GM18858 (cell line): ENCODE measurements around the gene DIAPH3.
A peak's percentile ranks its signal among the peaks of the same experiment; 100 is the strongest.

Experiments used
- ATAC-seq: cut with Tn5 transposase; IDR thresholded peaks from one replicate; pipeline ENCODE4 v1.9.1; 2021; ENCODE audit not compliant: unreplicated experiment

The DIAPH3 gene

DNA sequence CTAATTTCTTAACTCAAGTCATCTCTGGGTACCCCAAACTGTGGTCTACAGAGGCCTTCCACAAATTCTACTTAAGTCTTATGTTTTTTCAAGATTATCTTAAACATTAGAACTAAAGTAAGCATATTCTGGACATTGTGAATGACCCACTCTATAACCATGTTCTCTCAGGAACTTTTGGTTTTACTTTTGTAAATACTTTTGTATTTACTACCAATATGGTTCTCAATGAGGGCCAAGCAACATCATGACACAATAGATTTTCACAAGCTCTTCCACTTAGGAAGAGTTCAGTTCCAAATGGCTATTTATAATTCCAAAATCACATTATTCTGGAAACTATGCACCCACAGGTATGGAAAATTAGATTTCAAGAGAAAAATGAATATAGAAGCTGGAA lies 10.8 kb downstream of the DIAPH3 start:
- ATAC-seq: no peak

DNA sequence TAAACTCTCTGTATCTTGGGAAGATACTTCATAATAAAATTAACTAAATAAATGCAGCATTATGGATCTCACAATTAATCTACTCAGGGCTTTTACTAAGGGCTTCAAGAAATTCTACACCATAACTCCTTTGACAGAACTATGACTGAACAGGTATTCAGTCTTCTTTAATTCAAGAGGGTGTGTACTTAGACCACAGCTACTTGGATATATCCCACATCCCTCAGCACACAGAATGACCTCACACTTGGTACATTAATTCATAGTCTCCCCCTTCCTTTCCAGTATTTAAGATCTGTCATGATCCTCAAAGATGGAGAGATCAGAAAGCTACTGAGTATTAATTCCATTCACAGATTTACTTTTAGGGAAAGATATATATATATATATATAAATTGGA lies 11.6 kb downstream of the DIAPH3 start:
- no peak for ATAC-seq

DNA sequence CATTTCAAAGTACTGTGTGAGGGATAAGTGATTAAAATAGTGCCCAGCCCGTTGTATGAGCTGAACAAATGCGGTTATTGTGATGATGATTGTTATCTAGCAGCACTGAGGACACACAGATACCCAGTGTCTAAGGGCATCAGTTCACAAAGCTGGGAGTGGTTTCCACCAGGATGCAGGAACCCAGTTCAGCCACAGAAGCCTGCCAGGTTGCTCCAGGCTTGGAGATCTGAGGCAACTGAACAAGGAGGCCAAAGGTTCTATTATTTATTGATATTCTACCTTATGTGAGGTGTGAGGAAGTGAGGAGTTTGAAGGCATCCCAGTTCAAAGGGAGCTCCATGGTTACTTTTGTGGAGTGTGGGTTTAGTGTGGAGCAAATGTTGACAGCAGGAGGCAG lies 13.2 kb downstream of the DIAPH3 start:
- no peak for ATAC-seq

DNA sequence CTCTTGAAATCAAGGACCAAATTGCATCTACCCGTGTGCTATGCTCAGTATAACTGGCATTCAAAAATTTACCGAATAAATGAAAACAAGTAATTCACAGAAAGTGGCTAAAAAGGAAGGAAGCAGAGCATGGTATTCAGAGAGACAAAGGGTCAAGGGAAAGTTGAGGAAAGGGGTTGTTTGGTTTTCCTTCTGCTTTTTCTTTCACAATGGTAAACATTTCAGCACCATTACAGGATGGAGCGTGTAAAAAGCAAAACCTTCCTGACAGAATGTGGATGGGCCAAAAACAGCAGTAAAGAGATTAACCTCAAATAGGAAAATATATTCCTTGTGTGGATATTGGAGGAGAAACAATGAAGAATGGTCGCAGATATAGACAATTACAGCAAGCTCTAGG lies 14.8 kb downstream of the DIAPH3 start:
- peak; percentile 47 for ATAC-seq

DNA sequence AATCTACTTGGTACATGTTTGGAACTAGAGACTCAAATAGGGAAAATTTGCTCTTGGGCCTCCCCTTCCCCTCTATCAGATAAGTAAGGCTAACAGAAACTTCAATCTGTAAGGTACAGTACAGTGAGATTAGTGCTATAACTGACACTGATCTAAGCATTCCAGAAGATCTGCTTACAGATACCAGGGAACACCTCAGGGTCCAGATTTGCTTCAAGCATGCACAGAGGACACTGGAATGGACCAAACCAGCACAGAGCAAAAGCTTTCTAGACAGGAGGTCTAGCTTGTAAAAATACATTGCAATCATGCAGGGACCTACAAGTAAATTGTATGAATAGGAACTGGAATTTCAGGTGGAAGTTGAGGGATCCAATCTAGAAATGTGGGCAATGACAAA lies 16.4 kb downstream of the DIAPH3 start:
- ATAC-seq: no peak

DNA sequence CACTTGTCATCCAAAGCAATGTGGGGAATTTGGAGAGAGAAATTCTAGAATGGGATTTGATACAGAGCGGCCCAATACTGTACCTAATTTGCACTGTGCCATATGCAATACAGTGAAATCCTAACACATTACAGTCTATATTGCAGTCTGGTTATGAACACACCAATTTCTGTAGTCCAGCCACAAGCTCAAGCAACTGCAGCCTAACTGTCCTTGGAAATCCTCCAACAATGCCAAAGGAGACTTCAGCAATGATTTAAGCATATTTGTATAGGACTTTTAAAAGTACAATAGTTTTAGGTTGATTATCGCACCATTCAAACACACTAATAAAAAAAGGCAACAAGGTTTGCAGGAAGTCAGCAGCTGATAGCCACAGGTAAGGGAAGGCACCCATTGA lies 17.3 kb downstream of the DIAPH3 start:
- no peak for ATAC-seq

DNA sequence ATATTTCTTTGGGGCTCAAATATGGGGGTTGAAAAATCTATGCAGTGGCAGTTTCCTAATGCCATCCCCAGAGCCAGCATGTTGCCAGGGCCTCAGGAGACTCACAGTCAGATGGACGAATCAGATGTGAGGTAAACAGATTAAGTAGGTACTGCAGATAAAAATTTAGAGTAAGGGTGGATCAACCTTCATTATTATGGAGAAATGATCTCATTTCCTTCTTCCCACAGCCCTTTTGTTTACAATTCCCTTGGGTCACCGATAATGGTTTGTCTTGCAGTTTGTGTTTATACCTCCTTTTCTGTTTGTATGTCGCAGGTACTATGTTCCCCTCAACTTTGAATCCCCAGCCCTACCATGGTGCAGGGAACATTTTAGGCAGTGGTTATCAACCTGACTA lies 20.0 kb downstream of the DIAPH3 start:
- ATAC-seq: no peak

DNA sequence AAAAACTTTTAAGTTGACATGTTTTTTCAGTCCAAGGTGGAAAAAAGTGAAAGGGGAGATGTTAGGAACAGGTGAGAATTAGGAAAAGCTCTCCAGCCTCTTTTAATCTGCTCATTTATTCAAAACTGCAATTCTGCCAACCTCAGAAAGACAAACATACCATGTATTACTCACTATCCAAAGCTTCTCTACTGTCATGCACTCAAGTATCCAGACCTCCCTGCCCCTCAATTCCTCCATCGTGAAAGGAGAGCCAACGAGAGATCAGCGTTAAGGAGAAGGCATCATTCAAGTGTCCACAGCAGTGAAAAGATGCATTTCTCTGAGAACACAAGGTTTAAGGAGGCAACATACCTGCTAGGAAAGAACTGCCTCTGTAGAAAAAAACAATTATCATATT lies 24.5 kb downstream of the DIAPH3 start:
- ATAC-seq: no peak

DNA sequence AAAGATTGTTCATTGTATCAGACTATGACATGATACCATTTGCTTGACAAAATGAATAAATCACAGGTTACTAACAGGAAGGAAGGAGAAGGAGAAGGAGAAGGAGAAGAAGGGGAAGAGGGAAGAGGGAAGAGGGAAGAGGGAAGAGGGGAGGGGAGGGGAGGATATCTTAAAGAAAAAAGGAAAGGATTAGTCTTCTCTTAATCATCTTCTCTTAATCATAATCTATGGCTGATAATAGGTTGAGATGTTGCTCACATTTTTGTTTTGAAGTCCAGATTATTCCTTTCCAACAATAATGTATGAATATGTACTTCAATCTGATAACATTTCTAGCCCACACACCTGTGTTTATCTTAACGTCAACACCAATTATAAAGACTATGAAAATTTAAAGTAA lies 25.1 kb downstream of the DIAPH3 start:
- no peak for ATAC-seq

DNA sequence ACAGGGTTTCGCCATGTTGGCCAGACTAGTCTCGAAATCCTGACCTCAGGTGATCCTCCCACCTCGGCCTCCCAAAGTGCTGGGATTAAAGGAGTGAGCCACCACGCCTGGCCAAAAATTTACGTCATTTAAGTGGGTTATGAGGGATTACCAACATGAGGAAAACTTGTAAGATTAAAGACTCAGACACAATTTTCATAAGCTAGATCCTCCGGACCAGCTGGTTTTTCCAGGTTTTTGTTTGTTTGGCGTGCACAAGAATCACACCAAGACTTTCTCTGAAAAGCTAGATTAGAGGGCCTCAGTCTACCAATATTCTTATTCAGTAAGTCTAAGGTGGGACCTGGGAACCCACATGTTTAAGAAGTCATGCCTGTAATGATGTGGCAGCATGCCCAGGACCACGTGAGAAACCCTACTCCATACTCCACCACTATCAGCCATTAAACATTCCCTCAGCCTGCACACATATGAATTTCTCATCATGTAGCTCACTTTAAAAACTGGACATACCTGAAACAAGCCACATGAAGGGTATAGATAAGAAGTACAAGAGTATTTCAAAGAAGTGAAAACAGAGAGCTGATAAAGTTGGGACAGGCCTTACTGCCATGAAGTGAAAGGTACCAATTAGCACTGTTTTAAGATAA lies 25.7 kb downstream of the DIAPH3 start:
- ATAC-seq: no peak

DNA sequence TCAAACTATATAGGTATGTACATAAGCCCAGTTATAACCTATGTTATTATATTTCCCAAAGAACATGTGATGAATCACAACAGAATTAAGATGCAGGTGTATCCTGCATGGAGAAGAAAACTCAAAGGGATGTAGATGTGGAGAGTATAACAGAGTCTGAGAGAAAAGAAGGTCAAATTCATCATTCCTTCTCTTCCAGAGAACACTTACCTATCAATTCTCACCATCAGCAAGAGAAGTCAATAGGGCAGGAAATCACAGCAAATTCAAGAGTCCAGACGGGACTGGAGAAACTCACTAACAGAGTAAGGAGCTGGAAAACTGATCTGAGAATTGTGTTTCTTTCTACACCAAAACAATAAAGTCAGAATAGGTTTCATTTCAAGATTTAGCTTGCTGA lies 28.4 kb downstream of the DIAPH3 start:
- ATAC-seq: no peak

DNA sequence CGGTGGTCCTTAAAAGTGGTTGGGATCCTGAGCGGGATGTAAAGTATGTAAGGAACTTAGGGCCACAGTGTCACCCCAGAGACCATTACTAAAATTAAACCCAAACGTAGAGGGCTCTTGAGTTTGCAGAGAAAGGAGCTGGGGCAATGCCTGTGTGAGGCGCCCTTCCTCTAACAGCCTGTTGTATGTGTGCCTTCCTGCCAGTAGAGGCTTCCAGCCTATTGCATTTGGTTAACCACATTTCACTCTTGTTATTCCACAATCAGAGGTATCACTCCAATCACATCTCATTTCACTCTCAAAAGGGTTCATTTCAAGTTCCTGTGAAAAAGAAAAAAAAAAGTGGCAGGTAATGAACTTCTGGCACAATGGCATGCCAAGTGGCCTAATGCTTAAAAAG lies 29.4 kb downstream of the DIAPH3 start:
- peak; percentile 55 for ATAC-seq

DNA sequence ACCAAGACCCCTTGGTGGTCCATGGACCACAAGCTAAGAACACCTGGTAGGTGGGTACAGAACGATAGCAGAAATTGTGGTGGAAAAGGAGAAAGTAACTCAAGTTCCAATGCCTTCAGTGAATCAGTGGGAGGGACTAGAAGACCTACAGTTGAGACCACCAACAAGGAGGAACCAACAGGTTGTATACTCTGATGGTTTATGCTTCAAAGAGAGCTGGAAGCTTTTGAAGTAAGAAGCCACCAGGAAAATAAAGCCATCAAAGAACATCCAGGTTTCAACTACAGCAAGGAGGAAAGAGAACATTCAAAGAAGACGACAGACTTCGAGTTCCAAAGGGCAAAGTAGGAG lies 42.4 kb downstream of the DIAPH3 start:
- no peak for ATAC-seq

DNA sequence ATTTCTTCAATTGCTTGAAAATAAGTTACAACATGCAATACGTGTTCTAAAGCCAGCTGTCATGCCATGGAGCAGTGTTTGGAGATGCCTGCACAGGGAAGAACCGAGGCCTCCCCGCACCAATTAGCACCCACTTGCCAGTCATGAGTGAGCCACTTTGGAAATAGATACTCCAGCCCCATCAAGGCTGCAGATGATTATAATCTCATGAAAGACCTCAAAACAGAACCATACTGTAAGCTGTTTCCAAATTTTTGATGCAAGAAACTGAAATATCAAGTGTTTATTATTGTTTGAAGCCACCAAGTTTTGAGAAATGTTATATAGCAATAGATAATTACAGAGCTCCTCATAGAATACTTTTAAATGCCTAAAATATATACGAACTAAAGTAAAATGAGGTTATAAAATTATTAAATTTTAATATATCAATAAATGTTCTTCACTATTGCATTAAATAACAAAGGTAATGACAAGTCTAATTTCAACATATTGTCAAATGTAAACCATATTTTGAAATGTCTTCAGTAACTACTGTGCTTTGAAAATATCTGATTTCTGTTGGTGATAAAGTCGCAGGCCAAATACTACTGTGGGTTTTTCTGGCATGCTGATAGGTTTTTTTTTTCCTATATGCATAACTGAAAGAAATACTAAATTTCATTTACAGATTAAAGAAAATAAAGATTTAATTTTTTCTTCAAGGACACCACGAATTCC lies 43.0 kb downstream of the DIAPH3 start:
- no peak for ATAC-seq

DNA sequence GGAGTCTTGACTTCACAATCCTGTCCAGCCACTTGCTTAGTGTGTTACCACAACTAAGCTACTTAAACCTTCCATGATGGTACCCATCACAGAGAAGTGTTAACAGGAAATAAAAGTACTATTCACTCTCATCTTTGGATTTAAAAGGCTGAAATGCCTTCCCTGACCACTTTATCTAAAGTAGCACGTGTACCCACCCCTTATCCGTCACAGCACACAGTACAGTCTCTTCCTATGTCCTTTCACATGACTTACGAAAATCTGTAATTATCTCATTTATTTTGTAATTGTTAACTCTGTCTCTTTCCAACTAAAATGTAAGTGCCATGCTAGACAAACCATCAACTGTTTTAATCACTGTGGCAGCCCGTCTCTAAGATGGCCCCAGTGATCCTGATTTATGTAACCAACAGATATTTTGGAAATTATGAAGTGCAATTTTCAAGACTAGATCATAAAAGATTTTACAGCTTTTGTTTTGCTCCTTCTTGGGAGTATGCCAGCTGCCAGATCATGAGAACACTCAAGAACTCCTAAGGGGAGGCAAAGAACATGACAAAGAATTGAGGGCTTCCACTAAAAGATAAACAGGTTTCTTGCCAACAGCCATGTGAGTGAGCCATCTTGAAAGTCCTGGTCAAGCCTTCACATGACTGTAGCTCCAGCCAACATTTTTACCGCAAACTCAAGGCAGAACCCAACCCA lies 44.9 kb downstream of the DIAPH3 start:
- no peak for ATAC-seq

DNA sequence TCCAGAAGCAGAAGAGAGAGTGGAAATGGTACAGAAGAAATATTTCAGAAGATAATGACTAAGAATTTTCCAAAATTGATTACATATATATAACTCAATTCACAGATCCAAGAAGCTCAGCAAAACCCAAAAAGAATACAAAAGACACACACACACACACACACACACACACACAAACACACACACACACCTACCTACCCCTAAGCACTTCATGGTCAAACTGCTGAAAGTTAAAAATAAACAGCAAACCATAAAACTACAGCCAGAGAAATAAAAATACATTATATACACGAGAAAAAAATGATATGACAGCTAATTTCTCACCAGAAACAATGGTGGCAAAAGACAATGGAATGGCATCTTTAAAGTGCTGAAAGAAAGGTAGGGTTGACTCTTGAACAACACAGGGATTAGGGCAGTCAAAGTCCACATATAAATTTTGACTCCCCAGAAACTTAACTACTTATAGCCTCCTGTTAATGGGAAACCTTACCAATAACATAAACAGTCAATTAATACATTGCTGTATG lies 49.2 kb downstream of the DIAPH3 start:
- ATAC-seq: no peak

DNA sequence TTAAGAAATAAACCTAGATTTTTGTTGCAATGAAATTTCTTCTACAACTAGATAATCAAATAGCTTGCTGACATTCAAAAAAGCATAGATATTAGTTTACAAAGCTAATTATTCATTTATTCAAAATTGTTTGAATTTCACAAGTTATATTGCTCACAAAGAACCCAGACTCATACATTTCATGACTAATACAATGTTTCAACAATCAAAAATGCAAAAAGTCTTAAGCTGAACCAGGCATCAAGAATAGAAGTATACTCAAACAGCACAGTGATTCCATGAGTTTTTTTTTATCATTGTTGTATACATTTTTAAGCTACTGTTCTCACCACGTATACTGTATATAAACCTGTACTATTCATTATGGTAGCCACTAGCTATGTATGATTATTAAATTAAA lies 51.0 kb downstream of the DIAPH3 start:
- no peak for ATAC-seq

DNA sequence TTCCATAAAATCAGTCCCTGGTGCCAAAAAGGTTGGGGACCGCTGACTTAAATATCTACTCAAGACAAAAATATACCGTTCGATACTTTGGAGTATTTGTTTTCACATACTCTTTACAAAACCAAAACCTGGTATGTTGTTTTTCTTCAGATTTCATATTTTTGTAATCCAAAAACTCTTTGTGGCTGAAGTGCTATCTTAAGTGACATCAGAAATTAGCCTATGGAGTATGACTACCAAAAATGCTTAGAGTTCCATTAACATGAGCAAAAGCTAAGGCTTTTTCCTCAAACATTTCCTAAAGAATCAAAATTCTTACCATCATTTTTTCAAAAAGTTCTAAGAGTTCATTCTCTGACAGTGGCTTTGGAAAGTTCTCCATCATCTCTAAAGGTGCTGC lies 52.0 kb downstream of the DIAPH3 start:
- no peak for ATAC-seq

DNA sequence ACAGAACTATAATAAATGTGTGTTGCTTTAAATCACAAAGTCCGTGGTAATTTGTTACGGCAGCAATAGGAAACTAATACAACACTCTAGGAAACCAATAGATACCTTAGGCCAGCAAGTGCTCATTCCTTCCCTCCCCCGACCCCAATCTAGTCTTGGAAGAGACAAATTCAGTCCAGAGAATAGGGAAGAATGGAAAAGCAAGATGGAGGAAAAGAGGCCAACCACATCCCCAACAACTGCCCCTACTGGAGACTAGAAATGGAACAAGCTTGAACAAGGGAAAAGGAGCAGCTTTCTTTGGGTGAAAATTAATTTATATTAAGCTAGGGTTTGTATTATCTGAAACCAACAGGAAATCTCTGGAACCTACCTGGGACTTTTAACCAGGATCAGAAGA lies 54.4 kb downstream of the DIAPH3 start:
- no peak for ATAC-seq

DNA sequence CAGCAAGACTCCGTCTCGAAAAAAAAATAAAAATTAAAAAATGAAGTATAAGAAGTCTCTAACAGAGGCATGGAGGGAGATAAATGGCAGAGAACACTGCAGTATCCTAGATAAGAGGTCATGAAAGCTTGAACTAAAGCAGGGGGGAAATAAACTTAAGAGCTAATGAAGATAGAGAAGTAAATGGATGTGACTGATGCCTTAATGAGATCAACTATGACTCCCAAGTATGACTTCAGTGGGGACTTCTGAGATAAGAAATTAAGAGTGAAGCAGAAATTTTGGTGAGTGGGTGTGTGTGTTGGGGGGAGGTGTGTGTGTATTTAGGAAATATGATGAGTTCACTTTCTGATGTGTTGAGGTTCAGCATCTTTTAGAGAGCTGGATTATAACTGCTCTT lies 55.1 kb downstream of the DIAPH3 start:
- ATAC-seq: no peak

DNA sequence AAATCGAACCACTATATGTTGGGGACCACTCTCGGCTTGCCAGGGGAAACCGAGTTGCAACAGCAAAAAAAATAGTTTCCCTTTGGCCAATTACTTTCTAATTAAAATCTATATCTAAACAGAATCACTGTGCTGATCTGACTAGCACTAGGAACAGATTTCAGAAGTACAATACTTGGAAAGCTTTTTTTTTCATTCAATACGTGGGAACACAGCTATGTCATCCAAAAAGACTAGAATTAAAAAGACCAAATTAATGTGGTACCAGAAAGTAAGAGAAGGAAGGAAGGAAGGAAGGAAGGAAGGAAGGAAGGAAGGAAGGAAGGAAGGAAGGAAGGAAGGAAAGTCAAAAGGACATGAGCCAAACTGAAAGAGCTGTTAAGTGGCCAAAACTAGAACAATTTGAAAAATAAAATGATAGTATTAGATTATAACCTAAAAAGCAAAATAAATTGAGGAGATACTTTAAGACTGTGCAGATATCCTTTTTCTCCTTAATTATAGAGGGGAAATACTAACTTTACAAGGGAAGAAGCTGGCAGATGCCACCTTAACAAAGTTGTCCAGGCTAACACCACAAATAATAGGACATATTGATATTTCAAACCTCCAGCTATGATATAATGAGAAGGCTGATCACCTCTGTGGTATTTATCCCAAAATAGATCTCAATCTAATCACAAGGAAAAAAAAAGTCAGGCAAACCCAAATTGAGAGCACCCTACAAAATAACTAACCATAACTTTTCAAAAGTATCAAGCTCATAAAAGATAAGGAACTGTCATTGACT lies 63.9 kb downstream of the DIAPH3 start:
- no peak for ATAC-seq
